Measurements from ENCODE around the gene RAD51B. TPM values are rescaled to one million over a fixed set of nuclear protein-coding genes. Genes with fewer than 3 reads are reported as not detected.

The RAD51B gene
- total and polyA plus RNA-seq, 2 donors: 6.2 to 92.9 TPM

DNA sequence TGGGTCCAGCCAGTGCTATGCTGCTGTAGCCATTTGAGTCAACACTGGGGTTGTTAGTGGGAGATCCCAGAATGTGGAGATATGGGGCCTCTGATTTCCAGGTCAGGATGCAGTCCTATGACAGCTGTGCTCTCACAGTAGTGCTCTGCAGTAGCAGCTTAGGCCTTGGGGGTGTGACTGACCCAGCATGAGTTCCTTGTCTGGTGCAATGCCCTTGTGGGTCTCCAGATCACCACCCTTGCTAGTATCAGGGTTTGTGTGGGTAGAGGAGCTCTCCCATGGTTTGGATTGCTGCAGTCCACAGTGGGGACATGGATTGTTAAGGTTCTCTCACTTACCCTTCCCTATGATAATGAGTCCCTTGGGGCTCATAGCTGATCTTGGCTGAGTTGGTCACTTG is 113.7 kb downstream of the RAD51B start:
- no peak overlapping the region for H3K4me3 ChIP-seq (ENCODE audit: low read depth, low read length)
- no peak for DNase-seq (ENCODE audit: extremely low spot score)
- H3K4me1 ChIP-seq (ENCODE audit: insufficient read depth): no peaks in the 10 kb centered on the region
- no peaks in the 10 kb centered on the region for H3K36me3 ChIP-seq (ENCODE audit: insufficient read depth)
- H3K27ac ChIP-seq (ENCODE audit: low read depth): no peak overlapping the region

DNA sequence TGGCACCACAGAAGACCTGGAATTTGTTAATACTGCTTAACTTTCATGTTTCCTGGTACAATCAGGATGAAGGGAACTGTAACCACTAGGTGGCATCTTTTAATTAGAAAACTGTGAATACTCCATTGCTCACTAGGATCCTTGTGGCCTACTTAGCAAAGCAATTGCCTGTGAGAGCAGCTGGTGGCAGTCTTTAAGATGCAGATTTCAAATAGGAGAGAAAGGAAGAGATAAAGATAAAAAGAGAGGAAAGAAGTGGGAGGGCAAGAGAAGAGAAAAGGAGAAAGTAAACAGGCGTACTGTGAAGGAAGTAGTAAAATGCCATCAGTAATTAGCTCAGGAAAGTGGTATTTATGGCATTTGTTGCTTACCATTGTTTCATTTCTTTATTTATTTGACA is 114.5 kb downstream of the RAD51B start:
- 9% methylated on average over 1 of the region's 1 CpG for WGBS
- Histone ChIP-seq H3K36me3 (ENCODE audit: insufficient read depth) (no peaks in the 10 kb centered on the region), H3K4me1 (ENCODE audit: insufficient read depth) (no peaks in the 10 kb centered on the region), H3K4me3 (ENCODE audit: low read depth, low read length) (no peak overlapping the region), H3K27ac (ENCODE audit: low read depth) (peak overlapping the region; percentile 18)
- DNase-seq (ENCODE audit: extremely low spot score): peak; percentile 80

DNA sequence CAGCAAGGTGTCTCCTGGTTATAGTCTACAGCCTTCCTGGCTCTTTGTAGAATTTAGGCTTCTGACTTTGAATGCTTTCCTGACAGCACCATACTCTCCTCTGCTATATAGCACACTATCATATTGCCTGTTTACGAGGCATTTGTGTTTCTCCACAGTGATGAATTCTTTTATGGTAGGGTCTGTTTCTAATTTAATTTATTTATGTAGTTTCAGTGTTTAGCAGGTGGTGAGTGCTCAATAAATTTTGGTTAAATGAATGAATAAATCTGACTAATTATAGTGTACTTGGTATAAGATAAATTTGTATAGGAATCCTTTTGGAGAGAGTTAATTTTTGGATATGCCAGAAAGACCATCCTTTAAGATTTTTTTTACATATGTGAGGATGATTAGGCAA is 115.3 kb downstream of the RAD51B start:
- 98% methylated on average over 1 of the region's 1 CpG for WGBS
- H3K27ac ChIP-seq (ENCODE audit: low read depth): peak overlapping the region; percentile 73
- no peak for DNase-seq (ENCODE audit: extremely low spot score)

DNA sequence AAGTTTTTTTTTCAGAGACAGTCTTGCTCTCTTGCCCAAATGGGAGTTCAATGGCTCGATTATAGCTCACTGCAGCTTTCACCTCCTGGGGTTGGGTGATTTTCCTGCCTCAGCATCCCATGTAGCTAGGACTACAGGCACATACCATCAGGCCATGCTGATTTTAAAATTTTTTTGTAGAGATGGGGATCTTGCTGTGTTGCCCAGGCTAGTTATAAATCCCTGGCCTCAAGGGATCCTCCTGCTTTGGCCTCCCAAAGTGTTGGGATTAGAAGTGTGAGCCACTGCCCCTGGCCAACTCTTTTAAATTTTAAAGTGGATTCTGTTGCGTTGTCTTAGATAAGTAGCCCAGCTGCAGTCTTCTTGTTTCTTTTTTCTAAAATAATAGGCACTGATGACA is 115.8 kb downstream of the RAD51B start:
- DNase-seq (ENCODE audit: extremely low spot score): no peak

More for the DNA sequence above, 115.3 kb downstream of the RAD51B start:
- no peaks in the 10 kb centered on the region for H3K4me1 ChIP-seq (ENCODE audit: insufficient read depth)
- H3K36me3 ChIP-seq (ENCODE audit: insufficient read depth): no peaks in the 10 kb centered on the region
- H3K4me3 ChIP-seq (ENCODE audit: low read depth, low read length): no peak overlapping the region

DNA sequence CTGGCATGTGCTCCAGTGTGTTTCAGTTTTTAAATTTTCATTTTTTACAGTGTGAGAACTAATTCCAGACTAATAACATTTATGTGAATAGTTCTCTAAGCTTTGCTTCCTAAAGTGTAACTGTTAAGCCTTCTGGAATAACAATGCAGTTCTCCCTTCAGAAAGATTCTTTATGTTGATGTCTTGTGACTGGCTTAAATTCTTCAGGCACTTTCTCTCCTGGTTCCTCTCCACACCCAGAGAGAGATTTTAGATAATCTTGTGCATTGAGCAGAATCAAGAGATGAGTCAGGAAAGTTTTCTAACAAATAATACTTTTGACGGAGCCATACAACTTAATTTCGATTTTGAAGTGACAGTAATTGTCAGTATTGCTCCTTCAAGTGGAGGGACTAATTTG is 118.5 kb downstream of the RAD51B start:
- 59% methylated on average over 2 of the region's 2 CpGs for WGBS
- Histone ChIP-seq H3K4me1 (ENCODE audit: insufficient read depth) (peaks cover 3% of the 10 kb centered on the region), H3K36me3 (ENCODE audit: insufficient read depth) (no peaks in the 10 kb centered on the region), H3K27ac (ENCODE audit: low read depth) (no peak overlapping the region), H3K4me3 (ENCODE audit: low read depth, low read length) (no peak overlapping the region)
- no peak for DNase-seq (ENCODE audit: extremely low spot score)

More for the DNA sequence above, 115.8 kb downstream of the RAD51B start:
- 83% methylated on average over 2 of the region's 2 CpGs for WGBS
- no peak overlapping the region for H3K27ac ChIP-seq (ENCODE audit: low read depth)
- no peaks in the 10 kb centered on the region for H3K36me3 ChIP-seq (ENCODE audit: insufficient read depth)
- no peaks in the 10 kb centered on the region for H3K4me1 ChIP-seq (ENCODE audit: insufficient read depth)
- no peak overlapping the region for H3K4me3 ChIP-seq (ENCODE audit: low read depth, low read length)

DNA sequence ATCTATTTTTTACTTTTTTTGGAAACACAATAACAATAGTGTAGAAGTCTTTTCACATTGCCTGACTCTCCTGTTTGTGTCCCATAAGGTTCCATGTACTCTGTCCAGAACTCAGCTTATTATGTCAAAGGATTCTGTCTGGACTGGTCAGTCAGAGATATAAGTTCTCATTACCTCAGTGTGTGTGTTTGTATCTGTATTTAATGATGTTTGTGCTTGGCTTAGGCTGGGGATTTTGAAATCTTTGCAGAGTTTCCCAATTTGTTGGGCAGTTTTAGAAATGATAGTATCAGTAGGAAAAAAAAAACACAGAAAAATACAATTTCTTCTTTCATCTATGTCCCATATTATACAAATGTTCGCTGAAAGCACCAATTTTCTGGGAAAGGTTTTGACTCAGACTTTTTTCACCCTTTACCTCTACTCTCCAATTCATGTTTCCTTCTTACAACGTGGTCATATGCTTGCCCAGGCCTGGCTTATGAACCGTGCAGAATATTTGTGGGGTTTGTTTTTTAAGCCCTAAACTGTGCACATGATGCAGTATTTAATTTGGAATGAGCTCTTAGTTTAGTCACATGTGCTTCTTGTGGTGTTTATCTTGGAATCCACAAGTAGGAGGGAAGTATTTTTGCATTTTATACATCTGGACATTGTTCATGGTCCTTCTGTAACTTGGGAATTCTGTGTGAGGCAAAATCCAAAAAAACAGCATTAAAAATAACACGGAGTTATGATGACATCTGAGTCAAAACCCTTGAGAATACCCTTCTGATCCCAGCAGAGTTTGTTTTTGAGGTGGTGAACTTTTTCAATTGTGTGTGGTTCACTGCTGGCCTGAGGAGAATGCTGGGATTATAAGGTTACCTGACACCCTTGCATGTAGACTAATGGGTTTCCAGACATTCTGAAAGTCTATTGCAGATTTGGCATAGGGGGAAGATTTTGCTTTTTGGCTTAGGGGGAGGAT is 121.2 kb downstream of the RAD51B start:
- DNase-seq (ENCODE audit: extremely low spot score): no peak
- H3K4me3 ChIP-seq (ENCODE audit: low read depth, low read length): no peak overlapping the region
- 17% methylated on average over 4 of the region's 4 CpGs for WGBS
- peaks cover 3% of the 10 kb centered on the region for H3K4me1 ChIP-seq (ENCODE audit: insufficient read depth)
- no peaks in the 10 kb centered on the region for H3K36me3 ChIP-seq (ENCODE audit: insufficient read depth)
- H3K27ac ChIP-seq (ENCODE audit: low read depth): peak overlapping the region; percentile 66

DNA sequence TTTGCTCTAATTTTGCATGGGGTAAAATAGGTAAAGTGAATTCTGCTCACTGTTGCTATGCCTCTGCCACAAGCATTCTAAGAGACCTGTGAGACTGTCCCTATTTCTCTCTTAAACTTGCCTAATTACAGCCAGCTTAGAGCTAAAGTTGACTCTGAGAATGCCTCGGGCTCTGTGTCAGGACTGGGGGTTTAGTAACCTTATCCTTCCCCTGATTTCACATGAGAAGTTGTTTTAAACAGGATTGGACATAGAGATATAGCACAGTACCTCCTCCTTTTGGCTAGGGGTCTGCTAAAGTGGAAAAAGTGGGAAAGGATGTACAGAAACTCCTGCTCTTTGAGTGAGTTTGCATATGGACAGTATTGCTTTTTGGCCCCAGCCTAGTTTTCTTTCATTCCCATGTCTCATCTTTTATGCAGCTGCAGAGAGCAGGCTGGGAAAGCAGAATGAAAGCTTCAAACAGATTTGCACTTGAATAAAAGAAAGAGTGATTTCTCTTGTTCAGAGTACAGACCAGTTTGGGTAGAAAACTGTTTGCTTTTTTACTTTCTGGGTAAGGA is 122.0 kb downstream of the RAD51B start:
- Histone ChIP-seq H3K27ac (ENCODE audit: low read depth) (peak overlapping the region; percentile 60), H3K36me3 (ENCODE audit: insufficient read depth) (no peaks in the 10 kb centered on the region), H3K4me3 (ENCODE audit: low read depth, low read length) (no peak overlapping the region), H3K4me1 (ENCODE audit: insufficient read depth) (peaks cover 3% of the 10 kb centered on the region)
- peak; percentile 74 for DNase-seq (ENCODE audit: extremely low spot score)
- WGBS: 5% methylated on average over 1 of the region's 1 CpG

DNA sequence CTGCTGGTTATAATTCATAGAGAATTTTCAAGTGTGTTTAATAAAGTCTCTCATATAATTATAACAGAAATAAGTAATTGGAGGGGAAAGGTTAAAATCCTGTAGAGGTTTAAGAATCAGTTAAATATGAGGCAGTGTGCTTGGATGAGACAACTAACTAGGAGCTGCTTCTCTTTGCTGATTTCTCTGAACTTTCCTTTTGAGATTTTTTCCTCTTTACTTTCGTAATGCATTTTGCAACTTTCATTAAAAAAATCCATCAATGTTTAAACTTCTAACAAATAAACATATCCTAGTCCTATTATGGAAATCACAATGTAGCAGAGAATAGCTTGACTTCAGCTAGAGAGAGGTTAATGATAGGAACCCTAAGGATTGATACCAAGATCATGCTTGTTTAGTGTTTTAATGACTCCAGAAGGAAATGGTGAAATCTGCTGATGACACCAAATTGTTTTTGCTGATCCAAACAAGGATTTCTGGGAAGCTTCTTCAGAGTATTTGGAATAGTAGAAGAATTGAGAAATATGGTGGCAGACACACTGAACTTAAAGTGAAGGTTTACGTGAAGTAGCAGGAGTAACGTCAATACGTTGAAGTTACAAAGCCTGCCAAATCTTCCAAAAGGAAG is 122.6 kb downstream of the RAD51B start:
- H3K27ac ChIP-seq (ENCODE audit: low read depth): peak overlapping the region; percentile 60
- DNase-seq (ENCODE audit: extremely low spot score): no peak
- H3K4me1 ChIP-seq (ENCODE audit: insufficient read depth): peaks cover 3% of the 10 kb centered on the region
- H3K36me3 ChIP-seq (ENCODE audit: insufficient read depth): no peaks in the 10 kb centered on the region
- no peak overlapping the region for H3K4me3 ChIP-seq (ENCODE audit: low read depth, low read length)
- WGBS: 56% methylated on average over 4 of the region's 4 CpGs

DNA sequence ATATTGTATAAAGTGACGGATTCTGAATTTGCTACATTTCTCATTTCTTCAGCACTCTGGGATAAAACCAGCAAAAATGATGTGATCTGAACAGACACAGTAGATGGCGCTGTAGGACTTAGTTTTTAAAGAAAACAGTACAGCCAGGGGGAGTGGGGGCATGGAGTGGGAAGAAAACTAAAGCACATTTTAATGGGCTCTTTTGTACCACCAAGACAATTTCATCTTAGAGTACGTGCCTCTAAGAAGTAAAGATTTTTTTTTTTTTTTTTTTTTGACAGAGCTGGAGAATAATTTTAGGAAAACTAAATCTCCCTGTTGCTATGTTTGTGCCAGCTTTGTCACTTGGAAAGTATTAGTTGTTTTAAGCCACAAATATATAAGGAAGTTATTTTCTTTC is 124.4 kb downstream of the RAD51B start:
- no peak overlapping the region for H3K4me3 ChIP-seq (ENCODE audit: low read depth, low read length)
- peak; percentile 90 for DNase-seq (ENCODE audit: extremely low spot score)
- 9% methylated on average over 3 of the region's 3 CpGs for WGBS
- H3K27ac ChIP-seq (ENCODE audit: low read depth): no peak overlapping the region
- peaks cover 3% of the 10 kb centered on the region for H3K4me1 ChIP-seq (ENCODE audit: insufficient read depth)
- H3K36me3 ChIP-seq (ENCODE audit: insufficient read depth): no peaks in the 10 kb centered on the region

DNA sequence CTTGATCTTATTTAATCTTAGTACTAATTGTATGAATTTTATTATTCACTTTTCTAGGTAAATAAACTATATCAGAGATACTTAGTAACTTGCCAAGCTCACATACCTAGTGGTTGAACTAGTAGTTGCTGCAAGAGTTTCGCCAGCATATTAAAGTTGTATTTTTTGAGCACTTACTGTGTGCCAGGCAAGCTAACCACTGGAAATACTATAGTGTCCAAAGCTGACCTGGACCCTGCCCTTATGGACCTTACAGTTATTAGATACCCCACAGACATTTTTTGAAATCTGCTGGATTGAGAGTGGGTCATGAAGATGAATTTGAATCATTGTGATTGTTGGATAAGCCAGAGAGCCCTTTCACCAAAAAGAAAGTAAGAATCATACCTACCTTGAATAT is 125.0 kb downstream of the RAD51B start:
- no peaks in the 10 kb centered on the region for H3K36me3 ChIP-seq (ENCODE audit: insufficient read depth)

DNA sequence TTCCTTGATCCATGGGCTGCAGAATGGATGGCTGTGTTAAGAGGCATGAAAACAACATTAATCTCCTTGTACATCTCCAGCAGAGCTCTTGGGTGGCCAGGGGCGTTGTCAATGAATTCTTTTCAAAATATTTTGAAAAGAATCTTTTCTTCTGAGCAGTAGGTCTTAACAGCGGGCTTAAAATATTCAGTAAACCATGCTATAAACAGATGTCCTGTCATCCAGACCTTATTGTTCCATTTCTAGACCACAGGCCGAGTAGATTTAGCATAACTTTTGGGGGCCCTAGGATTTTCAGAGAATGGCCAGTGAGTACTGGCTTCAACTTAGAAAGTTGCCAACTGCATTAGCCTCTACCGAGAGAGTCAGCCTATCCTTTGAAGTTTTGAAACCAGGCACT is 130.2 kb downstream of the RAD51B start:
- Histone ChIP-seq H3K27ac (ENCODE audit: low read depth) (no peak overlapping the region), H3K4me1 (ENCODE audit: insufficient read depth) (no peaks in the 10 kb centered on the region), H3K36me3 (ENCODE audit: insufficient read depth) (no peaks in the 10 kb centered on the region), H3K4me3 (ENCODE audit: low read depth, low read length) (no peak overlapping the region)
- WGBS: 89% methylated on average over 4 of the region's 4 CpGs
- DNase-seq (ENCODE audit: extremely low spot score): no peak

More for the DNA sequence above, 125.0 kb downstream of the RAD51B start:
- Histone ChIP-seq H3K27ac (ENCODE audit: low read depth) (no peak overlapping the region), H3K4me3 (ENCODE audit: low read depth, low read length) (no peak overlapping the region), H3K4me1 (ENCODE audit: insufficient read depth) (peaks cover 3% of the 10 kb centered on the region)
- 84% methylated on average over 1 of the region's 1 CpG for WGBS
- no peak for DNase-seq (ENCODE audit: extremely low spot score)

DNA sequence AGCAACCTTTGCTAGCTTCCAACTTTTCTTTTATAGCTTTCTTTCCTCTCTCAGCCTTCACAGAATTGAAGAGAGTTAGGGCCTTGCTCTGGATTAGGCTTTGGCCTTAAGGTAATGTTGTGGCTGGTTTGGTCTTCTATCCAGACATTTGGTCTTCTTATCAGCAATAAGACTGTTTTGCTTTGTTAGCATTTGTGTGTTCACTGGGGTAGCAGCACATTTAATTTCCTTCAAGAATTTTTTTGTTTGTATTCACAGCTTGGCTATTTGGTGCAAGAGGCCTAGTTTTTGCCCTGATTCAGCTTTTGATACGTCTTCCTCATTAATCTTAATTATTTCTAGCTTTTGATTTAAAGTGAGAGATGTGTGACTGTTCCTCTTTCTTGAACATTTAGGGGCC is 130.8 kb downstream of the RAD51B start:
- no peaks in the 10 kb centered on the region for H3K36me3 ChIP-seq (ENCODE audit: insufficient read depth)
- 89% methylated on average over 1 of the region's 1 CpG for WGBS
- DNase-seq (ENCODE audit: extremely low spot score): no peak
- no peak overlapping the region for H3K27ac ChIP-seq (ENCODE audit: low read depth)
- H3K4me1 ChIP-seq (ENCODE audit: insufficient read depth): no peaks in the 10 kb centered on the region
- no peak overlapping the region for H3K4me3 ChIP-seq (ENCODE audit: low read depth, low read length)

DNA sequence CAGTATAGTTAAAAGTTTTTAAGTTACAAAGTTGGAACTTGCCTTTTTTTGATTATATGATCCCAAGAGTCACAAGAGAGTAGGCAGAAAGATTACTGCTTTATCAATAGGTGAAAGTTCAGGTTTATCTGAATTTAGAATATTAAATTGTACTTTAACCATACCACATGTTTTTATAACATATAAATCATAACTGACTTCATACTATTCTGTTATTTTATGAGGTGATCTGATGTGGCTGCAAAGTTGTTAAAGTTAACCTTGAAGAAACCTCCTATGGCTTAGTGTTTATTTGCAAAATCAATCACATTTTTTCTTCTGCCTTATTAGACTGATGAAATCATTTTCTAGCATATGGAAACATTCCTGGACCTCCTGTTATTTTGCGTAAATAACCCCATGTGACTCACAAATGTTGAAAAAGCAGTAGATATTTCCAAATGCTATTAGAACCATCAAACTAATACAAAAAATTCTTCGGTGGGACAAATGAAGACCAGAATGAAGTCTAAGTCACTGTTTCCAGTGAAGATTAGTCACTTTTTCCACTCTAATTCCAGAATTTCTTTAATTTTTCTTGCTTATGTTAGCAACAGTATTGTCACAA is 132.1 kb downstream of the RAD51B start:
- H3K4me3 ChIP-seq (ENCODE audit: low read depth, low read length): no peak overlapping the region
- WGBS: 74% methylated on average over 2 of the region's 2 CpGs
- H3K36me3 ChIP-seq (ENCODE audit: insufficient read depth): no peaks in the 10 kb centered on the region
- DNase-seq (ENCODE audit: extremely low spot score): no peak
- no peak overlapping the region for H3K27ac ChIP-seq (ENCODE audit: low read depth)
- H3K4me1 ChIP-seq (ENCODE audit: insufficient read depth): no peaks in the 10 kb centered on the region

Measured in urinary bladder (tissue), 4 donors.